ENCODE data around the gene ST6GALNAC2.

Gene ST6GALNAC2

DNA sequence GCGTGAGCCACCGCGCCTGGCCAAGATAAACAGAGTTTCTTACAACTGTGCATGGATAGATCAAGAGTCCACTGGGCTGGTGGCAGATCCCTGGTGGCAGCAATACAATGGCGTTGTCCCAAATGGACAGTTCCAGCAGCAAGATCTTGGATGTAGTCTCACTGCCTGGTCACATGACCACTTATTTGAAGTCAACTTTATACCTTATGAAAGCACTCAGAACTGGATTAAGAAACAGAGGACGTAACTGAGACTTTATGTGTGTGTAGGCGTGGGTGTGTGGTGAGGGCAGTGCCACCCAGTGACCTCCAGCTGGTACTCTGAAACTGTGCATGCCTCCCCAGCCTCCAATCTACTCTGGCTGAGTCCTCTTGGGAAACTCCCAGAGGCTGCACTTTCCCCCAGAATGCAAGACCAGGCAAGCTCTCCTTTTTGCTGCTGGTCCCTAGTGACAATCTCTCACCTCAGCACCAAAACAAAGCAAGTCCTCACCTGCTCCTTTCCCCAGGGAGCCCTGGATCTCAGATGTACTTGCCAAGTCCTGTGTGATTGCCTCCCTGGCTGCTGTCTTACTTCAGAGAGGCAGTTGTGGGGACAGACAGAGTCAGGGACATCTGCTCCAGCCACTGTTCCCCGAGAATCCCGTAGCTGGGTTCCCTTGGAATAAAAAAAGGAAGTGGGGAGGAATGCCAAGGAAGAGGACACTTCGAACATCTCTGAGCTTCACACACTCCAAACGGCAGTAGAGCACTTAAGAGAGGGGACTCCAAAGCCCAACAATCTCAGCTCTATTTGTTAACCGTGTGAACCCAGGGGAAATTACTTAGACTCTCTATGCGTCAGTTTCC, 11.7 kb upstream of the ST6GALNAC2 start:
- no peaks in the 10 kb centered on the region for H3K9me3 ChIP-seq (ENCODE audit: insufficient read depth, low read depth, low read length)
- H3K9ac ChIP-seq (ENCODE audit: low read depth, low read length), result no peak overlapping the region
- H3K27ac ChIP-seq (ENCODE audit: low read length), result no peak overlapping the region

GRCh38 chr17:76594690-76595089, 9.0 kb upstream of the ST6GALNAC2 start:
- Histone ChIP-seq H3K9me3 (ENCODE audit: insufficient read depth, low read depth, low read length) (no peaks in the 10 kb centered on the region), H3K36me3 (ENCODE audit: insufficient read depth, low read depth, low read length) (no peaks in the 10 kb centered on the region), H3K4me3 (ENCODE audit: low read length) (no peak overlapping the region), H3K27ac (ENCODE audit: low read length) (no peak overlapping the region), H3K9ac (ENCODE audit: low read depth, low read length) (no peak overlapping the region), H3K4me1 (ENCODE audit: insufficient read depth, low read length) (no peaks in the 10 kb centered on the region), H3K27me3 (ENCODE audit: insufficient read depth, low read length) (peaks cover 1% of the 10 kb centered on the region; the same call in 1 of the 2 replicates)

More for the DNA sequence above, 11.7 kb upstream of the ST6GALNAC2 start:
- Histone ChIP-seq H3K27me3 (ENCODE audit: insufficient read depth, low read length) (no peaks in the 10 kb centered on the region), H3K4me3 (ENCODE audit: low read length) (no peak overlapping the region), H3K36me3 (ENCODE audit: insufficient read depth, low read depth, low read length) (no peaks in the 10 kb centered on the region), H3K4me1 (ENCODE audit: insufficient read depth, low read length) (peaks cover 10% of the 10 kb centered on the region)

GRCh38 chr17:76593959-76594358, 8.3 kb upstream of the ST6GALNAC2 start:
- Histone ChIP-seq H3K9me3 (ENCODE audit: insufficient read depth, low read depth, low read length) (no peaks in the 10 kb centered on the region), H3K27ac (ENCODE audit: low read length) (no peak overlapping the region), H3K4me3 (ENCODE audit: low read length) (no peak overlapping the region), H3K9ac (ENCODE audit: low read depth, low read length) (no peak overlapping the region), H3K4me1 (ENCODE audit: insufficient read depth, low read length) (no peaks in the 10 kb centered on the region), H3K27me3 (ENCODE audit: insufficient read depth, low read length) (peaks cover 6% of the 10 kb centered on the region; the same call in 1 of the 2 replicates), H3K36me3 (ENCODE audit: insufficient read depth, low read depth, low read length) (no peaks in the 10 kb centered on the region)

GRCh38 chr17:76593384-76593826, 7.7 kb upstream of the ST6GALNAC2 start:
- H3K36me3 ChIP-seq (ENCODE audit: insufficient read depth, low read depth, low read length), result no peaks in the 10 kb centered on the region
- H3K4me3 ChIP-seq (ENCODE audit: low read length), result no peak overlapping the region
- H3K27me3 ChIP-seq (ENCODE audit: insufficient read depth, low read length), result peaks cover 11% of the 10 kb centered on the region
- no peaks in the 10 kb centered on the region for H3K9me3 ChIP-seq (ENCODE audit: insufficient read depth, low read depth, low read length)
- H3K27ac ChIP-seq (ENCODE audit: low read length), result no peak overlapping the region
- H3K4me1 ChIP-seq (ENCODE audit: insufficient read depth, low read length), result no peaks in the 10 kb centered on the region
- no peak overlapping the region for H3K9ac ChIP-seq (ENCODE audit: low read depth, low read length)

DNA sequence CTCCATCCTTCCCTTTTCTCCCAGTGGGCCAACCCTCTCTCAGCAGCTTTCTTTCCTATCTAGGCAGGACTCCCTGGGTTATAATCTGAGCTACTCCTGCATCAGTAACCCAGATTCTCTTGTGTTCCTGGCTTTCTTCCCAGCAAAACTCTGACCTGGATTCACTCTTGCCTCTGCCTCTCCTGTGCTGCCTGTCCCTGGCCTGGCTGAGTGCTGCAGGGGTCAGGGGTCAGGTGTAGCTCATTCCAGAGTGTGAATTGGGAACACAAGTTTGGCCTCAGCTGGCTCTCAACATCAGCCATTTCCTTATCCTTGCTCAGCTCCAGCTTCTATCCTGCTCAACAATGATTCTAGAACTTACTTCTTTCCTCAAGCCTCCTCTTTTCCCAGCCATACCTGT, 2.5 kb upstream of the ST6GALNAC2 start:
- no peak overlapping the region for H3K27ac ChIP-seq (ENCODE audit: low read length)
- H3K36me3 ChIP-seq (ENCODE audit: insufficient read depth, low read depth, low read length), result no peaks in the 10 kb centered on the region
- no peak overlapping the region for H3K9ac ChIP-seq (ENCODE audit: low read depth, low read length)
- H3K9me3 ChIP-seq (ENCODE audit: insufficient read depth, low read depth, low read length), result no peaks in the 10 kb centered on the region
- H3K4me3 ChIP-seq (ENCODE audit: low read length), result no peak overlapping the region
- H3K27me3 ChIP-seq (ENCODE audit: insufficient read depth, low read length), result peaks cover 63% of the 10 kb centered on the region
- no peaks in the 10 kb centered on the region for H3K4me1 ChIP-seq (ENCODE audit: insufficient read depth, low read length)

DNA sequence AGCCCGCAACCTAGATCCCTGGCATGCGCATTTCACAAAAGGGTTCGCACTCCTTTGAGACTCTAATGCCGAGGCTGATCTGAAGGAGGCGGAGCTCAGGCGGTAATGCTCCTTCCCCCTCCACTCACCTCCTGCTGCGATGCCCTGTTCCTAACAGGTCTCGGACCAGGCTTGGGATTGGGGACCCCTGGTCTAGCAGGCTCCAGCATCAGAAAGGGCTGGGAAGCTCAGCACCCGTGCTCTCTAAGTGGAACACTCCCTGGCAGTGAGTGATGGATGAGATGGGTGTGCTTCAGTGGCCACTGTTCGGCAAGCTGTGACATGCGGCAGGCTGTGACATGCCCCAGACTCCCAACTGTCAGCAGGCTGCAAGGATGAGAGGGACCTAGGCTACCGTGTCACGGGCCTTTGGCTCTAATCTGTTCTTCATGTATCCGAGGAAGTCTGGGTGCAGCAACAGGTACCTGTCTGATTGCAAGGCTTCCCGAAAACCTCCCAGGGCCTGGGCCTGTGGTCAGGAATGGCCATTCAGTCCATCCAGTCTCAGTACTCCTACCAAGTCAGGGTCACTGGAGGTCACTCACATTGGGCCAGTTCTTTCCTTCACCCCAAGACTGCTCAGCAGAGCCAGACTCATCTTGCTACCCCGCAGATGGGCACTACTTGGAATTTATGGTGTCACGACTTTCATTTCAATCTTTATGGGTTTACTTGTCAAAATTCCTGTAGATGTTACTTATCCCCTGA, 1.3 kb upstream of the ST6GALNAC2 start:
- Histone ChIP-seq H3K4me1 (ENCODE audit: insufficient read depth, low read length) (no peaks in the 10 kb centered on the region), H3K9me3 (ENCODE audit: insufficient read depth, low read depth, low read length) (no peaks in the 10 kb centered on the region), H3K27ac (ENCODE audit: low read length) (no peak overlapping the region), H3K4me3 (ENCODE audit: low read length) (no peak overlapping the region), H3K36me3 (ENCODE audit: insufficient read depth, low read depth, low read length) (no peaks in the 10 kb centered on the region), H3K27me3 (ENCODE audit: insufficient read depth, low read length) (peaks cover 74% of the 10 kb centered on the region), H3K9ac (ENCODE audit: low read depth, low read length) (no peak overlapping the region)

GRCh38 chr17:76585033-76585648, 519 bp downstream of the ST6GALNAC2 start:
- Histone ChIP-seq H3K36me3 (ENCODE audit: insufficient read depth, low read depth, low read length) (no peaks in the 10 kb centered on the region), H3K4me3 (ENCODE audit: low read length) (peak overlapping the region; percentile 68), H3K9ac (ENCODE audit: low read depth, low read length) (peak overlapping the region; percentile 41; the same call in 1 of the 2 replicates), H3K27ac (ENCODE audit: low read length) (no peak overlapping the region), H3K9me3 (ENCODE audit: insufficient read depth, low read depth, low read length) (no peaks in the 10 kb centered on the region), H3K27me3 (ENCODE audit: insufficient read depth, low read length) (peaks cover 78% of the 10 kb centered on the region), H3K4me1 (ENCODE audit: insufficient read depth, low read length) (0 out of 2 replicates have a peak, but pooled peaks cover 4% of the 10 kb centered on the region)

- Histone ChIP-seq H3K9ac (ENCODE audit: low read depth, low read length) (peak overlapping the region; percentile 41; the same call in 1 of the 2 replicates), H3K4me3 (ENCODE audit: low read length) (peak overlapping the region; percentile 68), H3K27me3 (ENCODE audit: insufficient read depth, low read length) (peaks cover 79% of the 10 kb centered on the region), H3K4me1 (ENCODE audit: insufficient read depth, low read length) (0 out of 2 replicates have a peak, but pooled peaks cover 4% of the 10 kb centered on the region), H3K9me3 (ENCODE audit: insufficient read depth, low read depth, low read length) (no peaks in the 10 kb centered on the region), H3K36me3 (ENCODE audit: insufficient read depth, low read depth, low read length) (no peaks in the 10 kb centered on the region), H3K27ac (ENCODE audit: low read length) (no peak overlapping the region)
Observed at GRCh38 chr17:76584427-76585032, 1.1 kb downstream of the ST6GALNAC2 start.

GRCh38 chr17:76582660-76583059, 3.0 kb downstream of the ST6GALNAC2 start:
- Histone ChIP-seq H3K4me3 (ENCODE audit: low read length) (no peak overlapping the region), H3K4me1 (ENCODE audit: insufficient read depth, low read length) (0 out of 2 replicates have a peak, but pooled peaks cover 4% of the 10 kb centered on the region), H3K27me3 (ENCODE audit: insufficient read depth, low read length) (peaks cover 79% of the 10 kb centered on the region), H3K27ac (ENCODE audit: low read length) (no peak overlapping the region), H3K36me3 (ENCODE audit: insufficient read depth, low read depth, low read length) (no peaks in the 10 kb centered on the region), H3K9ac (ENCODE audit: low read depth, low read length) (no peak overlapping the region), H3K9me3 (ENCODE audit: insufficient read depth, low read depth, low read length) (no peaks in the 10 kb centered on the region)

GRCh38 chr17:76581515-76581914, 4.1 kb downstream of the ST6GALNAC2 start:
- Histone ChIP-seq H3K9ac (ENCODE audit: low read depth, low read length) (no peak overlapping the region), H3K36me3 (ENCODE audit: insufficient read depth, low read depth, low read length) (no peaks in the 10 kb centered on the region), H3K27ac (ENCODE audit: low read length) (no peak overlapping the region), H3K4me1 (ENCODE audit: insufficient read depth, low read length) (0 out of 2 replicates have a peak, but pooled peaks cover 4% of the 10 kb centered on the region), H3K27me3 (ENCODE audit: insufficient read depth, low read length) (peaks cover 68% of the 10 kb centered on the region), H3K9me3 (ENCODE audit: insufficient read depth, low read depth, low read length) (no peaks in the 10 kb centered on the region), H3K4me3 (ENCODE audit: low read length) (no peak overlapping the region)

DNA sequence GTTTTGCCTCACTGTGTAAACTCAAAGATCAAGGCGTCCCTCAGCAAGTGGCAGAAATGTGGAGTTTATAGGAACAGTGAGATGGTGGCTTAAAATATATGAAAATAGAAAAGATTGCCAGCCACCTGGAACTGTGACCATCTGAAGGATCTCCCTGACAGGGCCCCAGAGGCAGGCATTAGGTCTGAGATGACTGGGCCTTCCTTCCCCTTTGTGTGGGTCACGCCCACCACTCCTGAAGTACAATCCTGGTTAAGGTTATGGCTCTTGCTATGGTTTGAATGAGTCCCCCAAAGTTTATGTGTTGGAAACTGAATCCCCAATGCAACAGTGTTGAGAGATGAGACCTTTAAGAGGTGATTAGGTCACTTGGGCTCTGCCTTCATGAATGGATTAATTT, 6.4 kb downstream of the ST6GALNAC2 start:
- Histone ChIP-seq H3K36me3 (ENCODE audit: insufficient read depth, low read depth, low read length) (no peaks in the 10 kb centered on the region), H3K9me3 (ENCODE audit: insufficient read depth, low read depth, low read length) (no peaks in the 10 kb centered on the region), H3K9ac (ENCODE audit: low read depth, low read length) (no peak overlapping the region), H3K27ac (ENCODE audit: low read length) (no peak overlapping the region), H3K27me3 (ENCODE audit: insufficient read depth, low read length) (peaks cover 45% of the 10 kb centered on the region), H3K4me1 (ENCODE audit: insufficient read depth, low read length) (0 out of 2 replicates have a peak, but pooled peaks cover 4% of the 10 kb centered on the region), H3K4me3 (ENCODE audit: low read length) (no peak overlapping the region)
